HG03025 (cell line): ENCODE measurements around the gene TSHZ2.
"Not testable (repeated sequence)": the region's sequence is repeated elsewhere in the genome, so short reads cannot be mapped to it uniquely, and the experiment has no call there.

ENCODE experiments used
- ATAC-seq: cut with Tn5 transposase; IDR thresholded peaks from one replicate; pipeline ENCODE4 v1.9.1; 2021; ENCODE audit warnings: mild to moderate bottlenecking, moderate library complexity; ENCODE audit not compliant: unreplicated experiment, low FRiP score

The TSHZ2 gene

GRCh38 chr20:53472859-53473258, 500.7 kb downstream of the TSHZ2 start:
- ATAC-seq: not testable (repeated sequence)

- ATAC-seq: no peak
Observed at GRCh38 chr20:53480913-53481312, 508.8 kb downstream of the TSHZ2 start.

GRCh38 chr20:53487461-53488200, 515.5 kb downstream of the TSHZ2 start:
- no peak for ATAC-seq

DNA sequence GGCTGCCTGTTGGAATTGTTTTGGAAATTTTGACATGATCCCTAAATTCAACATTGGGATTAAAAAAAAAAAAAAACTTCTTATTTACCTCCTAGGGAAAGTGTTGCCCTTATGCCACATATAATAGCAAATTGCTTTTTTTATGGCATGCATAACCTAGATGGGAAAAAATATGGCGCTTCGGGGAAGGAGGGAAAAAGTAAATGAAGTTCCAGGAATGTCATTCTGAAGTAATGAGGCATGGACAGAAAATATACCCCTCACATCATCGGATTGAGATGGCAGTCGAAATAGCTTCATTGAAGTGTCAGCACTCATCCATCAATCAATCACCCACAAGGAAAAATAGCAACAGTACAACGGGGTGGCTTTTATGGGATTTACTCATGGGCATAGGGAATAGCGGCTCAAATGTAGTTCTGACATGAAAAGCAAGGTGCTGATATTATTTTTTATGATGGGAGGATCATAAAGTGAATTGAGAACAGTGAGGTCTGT, 516.7 kb downstream of the TSHZ2 start:
- no peak for ATAC-seq

GRCh38 chr20:53489528-53489927, 517.4 kb downstream of the TSHZ2 start:
- no peak for ATAC-seq

DNA sequence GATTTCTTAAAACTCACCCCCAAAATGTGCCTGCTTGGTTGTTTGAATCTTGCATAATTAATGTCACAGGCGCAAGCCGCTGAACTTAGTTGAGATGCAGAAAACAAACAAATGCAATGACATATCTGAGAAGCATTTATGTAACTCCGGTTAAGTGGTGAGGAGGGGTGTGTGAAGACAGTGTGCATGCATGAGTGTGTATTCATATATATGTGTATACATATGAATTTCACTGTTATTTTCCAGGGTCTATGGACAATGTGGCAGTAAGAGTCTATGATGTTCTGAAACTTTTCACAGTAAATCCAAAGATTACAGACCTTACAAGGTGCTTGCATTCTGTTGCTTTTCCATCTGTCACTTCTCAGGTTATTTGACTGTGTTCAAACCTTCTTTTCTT, 518.5 kb downstream of the TSHZ2 start:
- ATAC-seq: no peak

GRCh38 chr20:53491462-53491861, 519.3 kb downstream of the TSHZ2 start:
- ATAC-seq: no peak

DNA sequence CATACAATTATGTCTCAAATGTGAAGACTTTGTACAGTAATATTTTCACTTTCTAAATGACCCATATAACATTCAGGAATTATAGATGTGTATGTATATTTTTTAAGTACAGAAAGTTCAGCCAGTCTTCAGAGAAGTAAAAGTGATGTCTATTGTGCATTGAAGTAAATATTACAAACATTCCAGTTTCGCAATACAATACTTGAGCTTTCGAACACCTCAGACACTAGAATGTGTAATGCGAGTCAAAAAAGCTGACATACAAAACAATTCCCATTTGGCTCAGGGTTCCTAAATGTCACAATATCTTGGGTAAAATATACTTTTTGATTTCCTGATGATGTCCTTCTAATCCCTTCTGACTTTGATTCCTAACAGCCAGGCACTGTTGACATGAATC, 520.1 kb downstream of the TSHZ2 start:
- ATAC-seq: no peak

GRCh38 chr20:53493311-53493857, 521.2 kb downstream of the TSHZ2 start:
- ATAC-seq: no peak

GRCh38 chr20:53494753-53495152, 522.6 kb downstream of the TSHZ2 start:
- no peak for ATAC-seq

GRCh38 chr20:53495398-53496092, 523.4 kb downstream of the TSHZ2 start:
- ATAC-seq: no peak

DNA sequence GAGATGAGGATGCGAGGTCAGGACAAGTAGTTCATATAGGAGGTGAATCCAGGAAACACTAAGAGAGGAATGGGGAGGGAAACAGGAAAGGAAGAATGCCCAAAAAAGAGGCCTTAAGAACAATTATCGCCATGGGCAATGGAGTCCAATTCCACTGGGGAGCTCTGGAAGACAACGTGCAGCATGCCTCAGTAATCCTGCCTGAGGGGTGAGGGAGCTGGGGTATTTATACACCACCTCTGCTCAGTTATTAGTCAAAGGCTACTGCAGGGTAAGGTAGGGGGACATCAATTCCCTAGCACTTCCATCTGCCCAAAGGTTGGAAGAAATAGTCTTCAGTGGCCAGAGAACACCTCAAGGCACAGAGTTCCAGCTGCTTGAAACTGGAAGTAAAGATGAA, 525.1 kb downstream of the TSHZ2 start:
- no peak for ATAC-seq

GRCh38 chr20:53498341-53498740, 526.2 kb downstream of the TSHZ2 start:
- ATAC-seq: no peak

- no peak for ATAC-seq
Observed at GRCh38 chr20:53500651-53501050, 528.5 kb downstream of the TSHZ2 start.

- ATAC-seq: no peak
Observed at GRCh38 chr20:53502820-53503219, 530.7 kb downstream of the TSHZ2 start.

GRCh38 chr20:53503517-53503919, 531.4 kb downstream of the TSHZ2 start:
- ATAC-seq: no peak

DNA sequence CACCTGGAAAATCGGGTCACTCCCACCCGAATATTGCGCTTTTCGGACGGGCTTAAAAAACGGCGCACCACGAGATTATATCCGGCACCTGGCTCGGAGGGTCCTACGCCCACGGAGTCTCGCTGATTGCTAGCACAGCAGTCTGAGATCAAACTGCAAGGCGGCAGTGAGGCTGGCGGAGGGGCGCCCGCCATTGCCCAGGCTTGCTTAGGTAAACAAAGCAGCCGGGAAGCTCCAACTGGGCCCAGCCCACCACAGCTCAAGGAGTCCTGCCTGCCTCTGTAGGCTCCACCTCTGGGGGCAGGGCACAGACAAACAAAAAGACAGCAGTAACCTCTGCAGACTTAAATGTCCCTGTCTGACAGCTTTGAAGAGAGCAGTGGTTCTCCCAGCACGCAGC, 531.9 kb downstream of the TSHZ2 start:
- not testable (repeated sequence) for ATAC-seq

DNA sequence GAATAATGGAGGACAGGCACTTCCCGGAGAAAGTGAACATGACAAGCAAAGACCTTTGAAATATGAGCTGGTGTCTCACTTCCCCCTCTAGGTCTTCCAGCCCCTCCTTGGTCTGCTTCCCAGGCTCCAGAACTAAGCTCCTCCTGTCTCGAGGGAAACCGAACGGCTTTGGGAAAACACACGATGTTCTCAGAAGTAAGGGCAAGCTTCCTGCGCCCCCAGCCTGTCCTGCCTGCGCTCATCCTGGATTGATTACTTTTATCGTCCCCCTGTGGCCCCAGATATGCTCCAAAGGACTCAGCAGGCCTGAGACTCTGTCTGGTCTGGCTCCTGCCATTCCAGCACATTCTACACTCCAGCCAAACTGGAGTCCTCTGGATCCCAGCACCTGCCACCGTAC, 538.1 kb downstream of the TSHZ2 start:
- ATAC-seq: no peak

GRCh38 chr20:53510704-53511103, 538.5 kb downstream of the TSHZ2 start:
- no peak for ATAC-seq

DNA sequence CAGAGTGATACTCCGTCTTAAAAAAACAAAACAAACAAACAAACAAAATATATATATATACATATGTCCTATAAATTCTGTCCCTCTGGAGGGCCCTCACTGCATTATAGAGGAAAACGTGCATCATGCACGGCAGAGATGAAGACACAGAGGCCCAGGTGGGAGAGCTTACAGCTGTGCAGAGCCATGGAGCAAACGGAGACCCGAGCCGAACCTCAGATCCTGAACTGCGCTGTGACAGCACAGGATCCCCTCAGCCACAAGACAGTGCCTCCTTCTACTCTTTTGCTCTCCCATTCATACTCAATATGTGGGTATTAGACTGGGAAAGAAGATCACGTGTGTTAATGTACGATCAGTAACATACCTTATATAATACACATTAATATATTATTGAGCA, 539.9 kb downstream of the TSHZ2 start:
- no peak for ATAC-seq

- no peak for ATAC-seq
Observed at GRCh38 chr20:53513168-53513488, 541.0 kb downstream of the TSHZ2 start.
